Activated CD4-positive, alpha-beta T cell treated with anti-CD3 and anti-CD28 coated beads, Interleukin-10, Interleukin-2, amounts not matched to agents 100 ng/mL and 50 ng/mL, durations not matched to agents 16 hours and 8 hours (primary cell): ENCODE measurements around the gene PRR32.
"Not testable (repeated sequence)": the region's sequence is repeated elsewhere in the genome, so short reads cannot be mapped to it uniquely, and the experiment has no call there.

Experiments used
- DNase-seq: peaks from one replicate; pipeline ENCODE4 v3.0.0-alpha.2; 2020

The PRR32 gene

GRCh38 chrX:126819429-126819828 is at the start of gene PRR32:
PRR32 (plus strand) TSS chrX:126819729; CDS start chrX:126819844, 115 bp downstream.
- no peak for DNase-seq

GRCh38 chrX:126770179-126770578 is 49.4 kb upstream of the PRR32 start:
- DNase-seq, result peak; percentile 41

DNA sequence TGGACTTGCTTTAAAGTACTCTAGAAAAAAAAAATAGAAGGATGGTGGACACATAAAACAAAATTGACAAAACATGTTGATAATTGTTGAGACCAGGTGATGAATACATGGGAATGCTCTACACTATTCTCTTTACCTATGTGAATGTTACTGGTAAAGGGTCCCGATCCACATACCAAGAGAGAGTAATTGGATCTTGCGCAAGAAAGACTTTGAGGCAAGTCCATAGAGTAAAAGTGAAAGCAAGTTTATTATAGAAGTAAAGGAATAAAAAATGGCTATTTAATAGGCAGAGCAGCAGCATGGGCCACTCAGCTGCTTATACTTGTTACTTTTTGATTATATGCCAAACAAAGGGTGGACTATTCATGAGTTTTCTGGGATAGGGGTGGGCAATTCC is 34.0 kb upstream of the PRR32 start:
- DNase-seq, result no peak

- no peak for DNase-seq
These were observed 20.5 kb upstream of the PRR32 start for GRCh38 chrX:126799059-126799458.

- not testable (repeated sequence) for DNase-seq
These were observed 12.7 kb upstream of the PRR32 start for GRCh38 chrX:126806784-126807183.

GRCh38 chrX:126815806-126816205 is 3.7 kb upstream of the PRR32 start:
- DNase-seq, result no peak

DNA sequence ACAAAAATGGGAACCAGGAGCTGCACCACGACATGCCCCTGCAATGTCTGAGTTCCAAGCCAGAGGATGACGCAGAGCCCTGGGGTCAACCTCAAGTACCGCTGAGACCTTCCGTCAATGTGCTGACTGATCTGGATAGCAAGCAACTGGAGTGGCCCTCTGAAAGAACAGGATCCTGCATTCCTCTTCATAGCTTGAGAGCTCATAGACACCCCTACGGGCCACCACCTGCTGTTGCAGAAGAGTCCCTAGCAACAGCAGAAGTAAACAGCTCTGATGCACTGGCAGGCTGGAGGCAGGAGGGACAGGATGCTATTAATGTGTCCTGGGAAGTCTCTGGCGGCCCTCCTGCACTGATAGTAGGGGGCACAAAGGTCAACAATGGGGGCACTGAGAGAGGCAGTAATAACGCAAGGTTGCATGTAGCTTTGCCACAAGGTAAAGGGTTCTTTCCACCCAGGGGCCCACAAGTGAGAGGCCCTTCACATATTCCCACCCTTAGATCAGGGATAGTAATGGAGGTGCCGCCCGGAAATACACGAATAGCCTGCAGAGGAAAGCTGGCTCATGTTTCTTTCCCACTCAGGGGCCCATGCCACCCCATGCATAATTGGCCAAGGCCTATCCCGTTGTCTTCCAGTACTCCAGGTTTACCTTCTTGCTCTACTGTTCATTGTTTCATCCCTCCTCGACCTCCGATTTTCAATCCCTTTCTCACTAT is 1.3 kb downstream of the PRR32 start:
- no peak for DNase-seq

- no peak for DNase-seq
These were observed 4.9 kb downstream of the PRR32 start for GRCh38 chrX:126824338-126825007.

DNA sequence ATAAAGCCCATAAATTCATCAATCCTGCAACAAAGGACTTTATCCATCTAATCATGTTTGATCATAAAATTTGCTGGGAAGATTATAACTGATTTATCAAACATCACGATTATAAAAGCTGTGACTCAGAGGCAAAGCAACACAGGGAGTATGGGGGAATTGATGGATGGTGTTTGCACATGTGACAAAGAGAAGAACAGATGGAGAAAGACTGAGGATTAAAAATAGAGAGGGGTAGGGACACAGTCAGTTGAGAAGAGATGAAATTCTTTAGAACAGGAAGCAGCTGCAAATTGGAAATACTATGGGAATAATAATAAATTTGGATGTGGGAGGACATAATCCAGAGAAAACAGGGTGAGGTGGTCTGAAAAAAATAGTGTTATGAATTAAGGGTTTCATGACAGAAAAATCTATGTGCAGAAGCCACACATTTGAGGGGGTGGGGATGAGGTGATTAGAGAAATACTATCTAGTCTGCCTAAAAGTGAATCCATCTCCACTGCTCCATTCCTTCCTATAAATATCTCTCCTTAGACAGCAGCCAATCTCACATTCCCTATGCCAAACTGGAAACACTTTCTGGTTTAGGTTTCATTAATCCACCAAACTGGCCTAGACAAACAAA is 6.2 kb downstream of the PRR32 start:
- no peak for DNase-seq

- DNase-seq, result no peak
These were observed 16.7 kb downstream of the PRR32 start for GRCh38 chrX:126836186-126836585.

GRCh38 chrX:126847143-126847542 is 27.6 kb downstream of the PRR32 start:
- no peak for DNase-seq

DNA sequence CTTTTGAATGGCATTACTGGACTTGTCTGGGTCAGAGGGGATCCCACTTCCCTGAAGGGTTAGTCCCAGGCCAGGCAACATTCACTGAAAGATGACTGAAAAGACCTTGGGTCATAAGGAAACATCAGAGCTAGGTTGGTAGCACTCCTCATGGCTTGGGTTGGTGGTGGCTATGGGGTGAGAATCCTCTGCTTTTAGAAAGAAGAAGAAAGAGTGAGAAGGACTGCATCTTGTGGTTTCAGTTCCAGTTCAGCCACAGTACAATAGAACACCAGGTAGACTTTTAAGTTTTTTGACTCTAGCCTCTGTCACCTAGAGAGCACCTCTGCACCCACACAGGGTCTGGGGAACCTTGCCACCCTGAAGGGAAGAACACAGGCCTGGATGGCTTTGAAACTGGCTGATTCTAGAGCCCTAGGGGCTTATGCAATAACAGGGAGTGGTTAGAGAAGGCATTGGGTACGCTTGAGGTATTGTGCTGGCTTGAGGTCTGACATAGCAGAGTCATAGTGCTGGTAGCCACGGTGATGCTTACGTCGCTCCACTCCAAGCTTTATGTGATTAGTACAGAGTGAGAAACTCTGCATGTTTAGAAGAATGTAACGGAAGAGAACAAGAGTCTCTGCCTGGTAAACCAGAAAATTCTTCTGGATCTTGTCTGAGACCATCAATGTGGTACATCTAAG is 36.5 kb downstream of the PRR32 start:
- no peak for DNase-seq
